ENCODE results near the gene MERTK.

GRCh38 chr2:111927723-111928122 lies 29.3 kb downstream of the MERTK start:
- TF ChIP-seq CTCF (IDR thresholded peaks at IDR 0.05; ENCODE audit: poor library complexity), result no peak
- no peak for TF ChIP-seq EZH2phosphoT487 (IDR thresholded peaks at IDR 0.05; ENCODE audit: low read depth, severe bottlenecking, unreplicated experiment)

Measured in hepatocyte (in vitro differentiated cells).